Neural cell (in vitro differentiated cells): ENCODE data around the gene ZNF326.

Experiments used
- EZH2 ChIP-seq: fragments of 200-600, 300-800 bp; shearing (Covaris generic), sonication (generic); IDR thresholded peaks from 2 replicates; pipeline ENCODE4 v1.6.1; 2014; ENCODE audit warnings: antibody characterized with exemption, low read length, borderline replicate concordance, mild to moderate bottlenecking; ENCODE audit not compliant: insufficient read depth, poor library complexity, severe bottlenecking
- MXI1 ChIP-seq: fragments of 450-650 bp; conservative IDR thresholded peaks from 2 replicates; pipeline ENCODE4 v1.6.1; 2014; ENCODE audit warnings: antibody characterized with exemption, mild to moderate bottlenecking; ENCODE audit not compliant: poor library complexity, severe bottlenecking
- POLR2AphosphoS5 ChIP-seq: IDR thresholded peaks from 2 replicates; pipeline ENCODE4 v1.6.1; 2012
- RAD21 ChIP-seq: fragments of 450-650 bp; conservative IDR thresholded peaks from 2 replicates; pipeline ENCODE4 v1.6.1; 2014; ENCODE audit warnings: antibody characterized with exemption, mild to moderate bottlenecking, moderate library complexity
- SMC3 ChIP-seq: fragments of 450-650 bp; conservative IDR thresholded peaks from 2 replicates; pipeline ENCODE4 v1.6.1; 2014; ENCODE audit warnings: antibody characterized with exemption, mild to moderate bottlenecking, moderate library complexity; ENCODE audit not compliant: poor library complexity
- TF ChIP-seq, protein P1 (sequence below): fragments of 450-650 bp; IDR thresholded peaks from 2 replicates; pipeline ENCODE4 v1.5.1; 2014; ENCODE audit warnings: antibody characterized with exemption, mild to moderate bottlenecking, moderate library complexity; ENCODE audit not compliant: poor library complexity, severe bottlenecking
- TF ChIP-seq, protein P2 (sequence below): IDR thresholded peaks from 2 replicates; pipeline ENCODE4 v1.6.1; 2012; ENCODE audit warnings: borderline replicate concordance

GRCh38 chr1:89972024-89972423 lies 22.9 kb upstream of the ZNF326 start:
- TF ChIP-seq EZH2 (no peak), RAD21 (no peak), SMC3 (no peak), POLR2AphosphoS5 (no peak), MXI1 (no peak)
- TF ChIP-seq, protein P1, sequence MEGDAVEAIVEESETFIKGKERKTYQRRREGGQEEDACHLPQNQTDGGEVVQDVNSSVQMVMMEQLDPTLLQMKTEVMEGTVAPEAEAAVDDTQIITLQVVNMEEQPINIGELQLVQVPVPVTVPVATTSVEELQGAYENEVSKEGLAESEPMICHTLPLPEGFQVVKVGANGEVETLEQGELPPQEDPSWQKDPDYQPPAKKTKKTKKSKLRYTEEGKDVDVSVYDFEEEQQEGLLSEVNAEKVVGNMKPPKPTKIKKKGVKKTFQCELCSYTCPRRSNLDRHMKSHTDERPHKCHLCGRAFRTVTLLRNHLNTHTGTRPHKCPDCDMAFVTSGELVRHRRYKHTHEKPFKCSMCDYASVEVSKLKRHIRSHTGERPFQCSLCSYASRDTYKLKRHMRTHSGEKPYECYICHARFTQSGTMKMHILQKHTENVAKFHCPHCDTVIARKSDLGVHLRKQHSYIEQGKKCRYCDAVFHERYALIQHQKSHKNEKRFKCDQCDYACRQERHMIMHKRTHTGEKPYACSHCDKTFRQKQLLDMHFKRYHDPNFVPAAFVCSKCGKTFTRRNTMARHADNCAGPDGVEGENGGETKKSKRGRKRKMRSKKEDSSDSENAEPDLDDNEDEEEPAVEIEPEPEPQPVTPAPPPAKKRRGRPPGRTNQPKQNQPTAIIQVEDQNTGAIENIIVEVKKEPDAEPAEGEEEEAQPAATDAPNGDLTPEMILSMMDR: no peak
- TF ChIP-seq, protein P2, sequence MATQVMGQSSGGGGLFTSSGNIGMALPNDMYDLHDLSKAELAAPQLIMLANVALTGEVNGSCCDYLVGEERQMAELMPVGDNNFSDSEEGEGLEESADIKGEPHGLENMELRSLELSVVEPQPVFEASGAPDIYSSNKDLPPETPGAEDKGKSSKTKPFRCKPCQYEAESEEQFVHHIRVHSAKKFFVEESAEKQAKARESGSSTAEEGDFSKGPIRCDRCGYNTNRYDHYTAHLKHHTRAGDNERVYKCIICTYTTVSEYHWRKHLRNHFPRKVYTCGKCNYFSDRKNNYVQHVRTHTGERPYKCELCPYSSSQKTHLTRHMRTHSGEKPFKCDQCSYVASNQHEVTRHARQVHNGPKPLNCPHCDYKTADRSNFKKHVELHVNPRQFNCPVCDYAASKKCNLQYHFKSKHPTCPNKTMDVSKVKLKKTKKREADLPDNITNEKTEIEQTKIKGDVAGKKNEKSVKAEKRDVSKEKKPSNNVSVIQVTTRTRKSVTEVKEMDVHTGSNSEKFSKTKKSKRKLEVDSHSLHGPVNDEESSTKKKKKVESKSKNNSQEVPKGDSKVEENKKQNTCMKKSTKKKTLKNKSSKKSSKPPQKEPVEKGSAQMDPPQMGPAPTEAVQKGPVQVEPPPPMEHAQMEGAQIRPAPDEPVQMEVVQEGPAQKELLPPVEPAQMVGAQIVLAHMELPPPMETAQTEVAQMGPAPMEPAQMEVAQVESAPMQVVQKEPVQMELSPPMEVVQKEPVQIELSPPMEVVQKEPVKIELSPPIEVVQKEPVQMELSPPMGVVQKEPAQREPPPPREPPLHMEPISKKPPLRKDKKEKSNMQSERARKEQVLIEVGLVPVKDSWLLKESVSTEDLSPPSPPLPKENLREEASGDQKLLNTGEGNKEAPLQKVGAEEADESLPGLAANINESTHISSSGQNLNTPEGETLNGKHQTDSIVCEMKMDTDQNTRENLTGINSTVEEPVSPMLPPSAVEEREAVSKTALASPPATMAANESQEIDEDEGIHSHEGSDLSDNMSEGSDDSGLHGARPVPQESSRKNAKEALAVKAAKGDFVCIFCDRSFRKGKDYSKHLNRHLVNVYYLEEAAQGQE: no peak
